ENCODE results near the gene NUP85. TPM values are rescaled to one million over a fixed set of nuclear protein-coding genes. Genes with fewer than 3 reads are reported as not detected.

NUP85 gene
- total RNA-seq, 1 donor from 2014 or later: 21.2 TPM

DNA sequence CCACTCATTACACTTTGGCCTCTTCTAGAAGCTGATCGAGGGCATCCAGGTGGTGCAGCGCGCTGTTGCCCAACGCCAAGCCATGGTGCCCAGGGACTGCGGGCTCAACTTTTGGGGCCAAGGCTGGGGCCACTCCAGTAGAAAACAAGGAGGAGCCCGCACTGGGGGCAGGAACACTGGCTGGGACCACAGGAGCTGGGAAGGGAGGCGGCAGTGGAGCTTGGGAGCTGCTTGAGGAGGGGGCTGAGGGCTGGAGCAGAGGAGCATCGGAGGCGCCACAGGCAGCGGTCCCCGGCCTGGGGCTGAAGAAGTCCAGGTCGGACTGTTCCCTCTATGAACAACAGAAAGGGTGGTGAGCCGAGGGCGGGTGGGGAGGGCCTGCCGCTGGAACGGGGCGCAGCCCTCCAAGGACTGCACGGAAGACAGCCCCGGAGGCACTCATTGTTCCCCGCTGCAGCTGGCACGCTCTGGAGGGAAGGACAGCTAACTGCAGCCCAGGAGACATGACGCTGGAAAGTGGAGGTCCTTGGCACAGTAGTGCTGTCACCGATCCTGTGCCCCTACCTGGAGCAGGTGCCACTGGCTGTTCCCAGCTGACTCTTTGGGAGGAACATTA is 34.4 kb downstream of the NUP85 start:
- H3K9me3 ChIP-seq (replicated peaks): no peaks in the 10 kb centered on the region
- peaks cover 44% of the 10 kb centered on the region for H3K4me1 ChIP-seq
- peaks cover 98% of the 10 kb centered on the region for H3K36me3 ChIP-seq
- no peak overlapping the region for H3K4me3 ChIP-seq
- no peaks in the 10 kb centered on the region for H3K27me3 ChIP-seq (ENCODE audit: low read depth)
- TF ChIP-seq, protein P1, sequence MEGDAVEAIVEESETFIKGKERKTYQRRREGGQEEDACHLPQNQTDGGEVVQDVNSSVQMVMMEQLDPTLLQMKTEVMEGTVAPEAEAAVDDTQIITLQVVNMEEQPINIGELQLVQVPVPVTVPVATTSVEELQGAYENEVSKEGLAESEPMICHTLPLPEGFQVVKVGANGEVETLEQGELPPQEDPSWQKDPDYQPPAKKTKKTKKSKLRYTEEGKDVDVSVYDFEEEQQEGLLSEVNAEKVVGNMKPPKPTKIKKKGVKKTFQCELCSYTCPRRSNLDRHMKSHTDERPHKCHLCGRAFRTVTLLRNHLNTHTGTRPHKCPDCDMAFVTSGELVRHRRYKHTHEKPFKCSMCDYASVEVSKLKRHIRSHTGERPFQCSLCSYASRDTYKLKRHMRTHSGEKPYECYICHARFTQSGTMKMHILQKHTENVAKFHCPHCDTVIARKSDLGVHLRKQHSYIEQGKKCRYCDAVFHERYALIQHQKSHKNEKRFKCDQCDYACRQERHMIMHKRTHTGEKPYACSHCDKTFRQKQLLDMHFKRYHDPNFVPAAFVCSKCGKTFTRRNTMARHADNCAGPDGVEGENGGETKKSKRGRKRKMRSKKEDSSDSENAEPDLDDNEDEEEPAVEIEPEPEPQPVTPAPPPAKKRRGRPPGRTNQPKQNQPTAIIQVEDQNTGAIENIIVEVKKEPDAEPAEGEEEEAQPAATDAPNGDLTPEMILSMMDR (IDR thresholded peaks at IDR 0.05; ENCODE audit: borderline replicate concordance): no peak
- intact Hi-C loops (cut with micrococcal nuclease): no loop called here
- H3K27ac ChIP-seq (replicated peaks): no peak overlapping the region
- DNase-seq: no peak

DNA sequence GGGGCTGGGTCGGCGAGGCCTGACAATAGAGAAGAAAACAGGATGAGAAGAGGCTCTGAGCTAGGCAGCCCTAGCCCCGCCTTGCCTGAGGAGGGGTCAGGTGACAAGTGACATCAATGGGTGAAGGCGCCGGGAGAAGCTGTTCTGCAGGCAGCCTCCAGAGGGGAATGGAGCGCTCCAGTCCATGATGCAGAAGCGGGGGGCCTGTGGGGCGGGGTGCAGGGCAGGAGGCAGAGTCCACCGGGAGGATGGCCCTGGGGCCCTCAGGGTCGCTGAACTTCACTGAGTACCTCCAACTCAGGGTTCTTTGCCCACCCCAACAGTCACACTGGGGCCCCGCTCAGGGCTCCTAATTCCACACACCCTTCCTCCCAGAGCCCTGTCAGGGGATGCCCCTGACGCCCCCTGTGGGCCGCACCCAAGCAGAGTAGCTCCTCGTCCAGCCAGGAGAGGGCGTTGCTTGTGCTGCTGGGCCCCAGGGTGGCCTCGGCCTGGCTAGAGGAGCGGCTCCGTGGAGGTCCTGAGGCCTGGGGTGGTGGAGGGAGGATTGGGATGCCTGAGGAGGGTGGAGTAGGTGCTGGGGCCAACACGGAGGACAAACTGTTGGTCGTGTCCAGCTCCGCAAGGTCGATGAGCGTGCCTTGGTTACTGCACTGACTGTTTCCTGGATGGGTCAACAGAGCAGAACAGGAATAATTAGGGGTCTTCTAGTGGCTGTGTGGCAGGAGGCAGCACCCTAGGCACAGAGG is 35.1 kb downstream of the NUP85 start:
- no peaks in the 10 kb centered on the region for H3K9me3 ChIP-seq (replicated peaks)
- intact Hi-C loops (cut with micrococcal nuclease): no loop called here
- no peak overlapping the region for H3K4me3 ChIP-seq
- no peak for DNase-seq
- no peak overlapping the region for H3K27ac ChIP-seq (replicated peaks)
- H3K27me3 ChIP-seq (ENCODE audit: low read depth): no peaks in the 10 kb centered on the region
- H3K4me1 ChIP-seq: peaks cover 44% of the 10 kb centered on the region
- peaks cover 98% of the 10 kb centered on the region for H3K36me3 ChIP-seq
- TF ChIP-seq, protein P1 (IDR thresholded peaks at IDR 0.05; ENCODE audit: borderline replicate concordance): peak; percentile 48

DNA sequence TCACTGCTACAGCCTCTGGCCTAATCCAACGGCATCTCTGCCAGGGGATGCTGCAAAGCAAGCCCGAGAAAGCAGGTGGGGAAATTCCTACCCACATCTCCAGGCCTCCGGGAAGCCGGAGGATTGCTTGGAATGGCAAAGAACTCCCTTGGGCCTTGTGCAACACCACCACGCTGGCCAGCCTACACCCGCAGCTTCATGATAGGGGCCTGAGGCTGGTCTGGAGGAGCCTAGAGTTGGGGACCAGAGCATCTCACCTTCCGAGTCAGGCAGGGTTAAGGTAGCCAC is 35.6 kb downstream of the NUP85 start:
- H3K27ac ChIP-seq (replicated peaks): no peak overlapping the region
- peaks cover 98% of the 10 kb centered on the region for H3K36me3 ChIP-seq
- DNase-seq: no peak

DNA sequence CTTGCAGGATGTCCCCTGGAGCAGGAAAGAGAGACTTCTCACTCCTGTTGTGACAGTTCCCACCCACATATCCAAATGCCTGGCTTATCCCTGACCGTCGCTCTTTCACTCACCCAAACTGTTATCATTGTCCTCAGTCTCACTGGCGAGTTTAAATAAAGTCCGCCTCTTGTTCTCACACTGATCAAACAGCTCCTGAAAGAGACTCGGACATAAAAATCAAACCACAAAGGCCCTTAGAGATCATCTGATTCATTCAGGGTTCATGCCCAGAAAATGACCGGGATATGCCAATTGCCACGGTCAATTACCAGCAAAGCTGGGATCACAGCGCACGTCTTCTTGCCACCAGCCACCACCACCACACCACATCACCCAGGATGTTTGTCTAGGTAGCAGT is 36.0 kb downstream of the NUP85 start:
- intact Hi-C loops (cut with micrococcal nuclease): no loop called here
- Histone ChIP-seq H3K27ac (replicated peaks) (no peak overlapping the region), H3K27me3 (ENCODE audit: low read depth) (no peaks in the 10 kb centered on the region), H3K4me3 (no peak overlapping the region), H3K4me1 (peaks cover 42% of the 10 kb centered on the region), H3K36me3 (peaks cover 98% of the 10 kb centered on the region), H3K9me3 (replicated peaks) (no peaks in the 10 kb centered on the region)
- DNase-seq: no peak
- TF ChIP-seq, protein P1 (IDR thresholded peaks at IDR 0.05; ENCODE audit: borderline replicate concordance): no peak

More for the DNA sequence above, 35.6 kb downstream of the NUP85 start:
- intact Hi-C loops (cut with micrococcal nuclease): no loop called here
- Histone ChIP-seq H3K27me3 (ENCODE audit: low read depth) (no peaks in the 10 kb centered on the region), H3K4me3 (no peak overlapping the region), H3K9me3 (replicated peaks) (no peaks in the 10 kb centered on the region), H3K4me1 (peaks cover 44% of the 10 kb centered on the region)
- TF ChIP-seq, protein P1 (IDR thresholded peaks at IDR 0.05; ENCODE audit: borderline replicate concordance): no peak

DNA sequence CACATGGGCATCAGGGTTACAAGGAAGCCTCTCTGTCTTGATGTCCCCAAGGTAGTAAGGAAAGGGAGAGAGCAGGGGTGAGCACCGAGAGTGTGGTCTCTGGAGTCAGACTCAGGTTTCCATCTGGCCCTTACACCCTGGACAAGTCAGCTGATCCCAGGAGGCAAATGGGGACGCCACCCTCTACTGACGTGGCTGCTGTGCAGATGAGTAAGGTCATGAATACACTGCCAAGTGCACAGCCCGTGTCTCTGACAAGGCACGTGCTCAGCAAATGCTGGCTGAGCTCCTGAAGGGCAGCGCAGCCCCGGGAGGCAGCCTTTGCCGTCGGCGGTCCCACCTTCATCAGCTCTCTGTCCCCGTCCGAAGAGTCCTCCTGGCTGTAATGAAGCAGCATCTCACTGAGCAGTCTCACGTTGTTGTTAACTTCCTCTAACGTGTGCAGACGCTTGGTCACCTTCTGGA is 36.5 kb downstream of the NUP85 start:
- no peak for DNase-seq
- H3K27me3 ChIP-seq (ENCODE audit: low read depth): no peaks in the 10 kb centered on the region
- TF ChIP-seq, protein P1 (IDR thresholded peaks at IDR 0.05; ENCODE audit: borderline replicate concordance): no peak
- intact Hi-C loops (cut with micrococcal nuclease): no loop called here
- H3K4me3 ChIP-seq: no peak overlapping the region
- no peak overlapping the region for H3K27ac ChIP-seq (replicated peaks)
- peaks cover 36% of the 10 kb centered on the region for H3K4me1 ChIP-seq
- H3K36me3 ChIP-seq: peaks cover 96% of the 10 kb centered on the region
- no peaks in the 10 kb centered on the region for H3K9me3 ChIP-seq (replicated peaks)
